HEK293T (cell line): Measurements from ENCODE around the gene KCNJ10.

Source experiments
- CTCF ChIA-PET: fragments of 350-600 bp; formaldehyde crosslinking; extraction: SDS; loops from one replicate; lab custom pipeline; 2021; ENCODE audit warnings: antibody characterized with exemption, inconsistent platforms; lab: Yijun Ruan, JAX
- POLR2A ChIA-PET: fragments of 350-600 bp; formaldehyde crosslinking; extraction: SDS; loops from one replicate; lab custom pipeline; 2020; ENCODE audit warnings: antibody characterized with exemption, inconsistent platforms; lab: Yijun Ruan, JAX
- DNase-seq: peaks from one replicate; pipeline ENCODE4 v3.0.0; 2012; ENCODE audit warnings: mixed read lengths; ENCODE audit errors: extremely low spot score
- ARNT ChIP-seq: fragments of 450-650 bp; IDR thresholded peaks from 2 replicates; pipeline ENCODE4 v1.6.1; 2017; ENCODE audit warnings: mild to moderate bottlenecking
- BHLHE40 ChIP-seq: fragments of 450-650 bp; IDR thresholded peaks from 2 replicates; pipeline ENCODE4 v1.6.1; 2016; ENCODE audit warnings: mild to moderate bottlenecking, moderate library complexity, borderline replicate concordance
- CTBP1 ChIP-seq: fragments of 450-650 bp; IDR thresholded peaks from 2 replicates; pipeline ENCODE4 v1.6.1; 2016; ENCODE audit warnings: borderline replicate concordance
- ELF4 ChIP-seq: fragments of 450-650 bp; IDR thresholded peaks from 2 replicates; pipeline ENCODE4 v1.6.1; 2017; ENCODE audit warnings: antibody characterized with exemption
- FOXA1 ChIP-seq: fragments of 450-650 bp; IDR thresholded peaks from 2 replicates; pipeline ENCODE4 v1.6.1; 2016; ENCODE audit warnings: mild to moderate bottlenecking
- FOXK2 ChIP-seq: fragments of 450-650 bp; IDR thresholded peaks from 2 replicates; pipeline ENCODE4 v1.6.1; 2016; ENCODE audit warnings: mild to moderate bottlenecking
- FOXM1 ChIP-seq: fragments of 450-650 bp; IDR thresholded peaks from 2 replicates; pipeline ENCODE4 v1.6.1; 2017; ENCODE audit warnings: mild to moderate bottlenecking, borderline replicate concordance
- HDGF ChIP-seq: fragments of 450-650 bp; IDR thresholded peaks from 2 replicates; pipeline ENCODE4 v1.6.1; 2017; ENCODE audit warnings: antibody characterized with exemption, borderline replicate concordance
- L3MBTL2 ChIP-seq: fragments of 450-650 bp; conservative IDR thresholded peaks from 2 replicates; pipeline ENCODE4 v1.6.1; 2016; ENCODE audit warnings: mild to moderate bottlenecking
- LEF1 ChIP-seq: fragments of 450-650 bp; IDR thresholded peaks from 2 replicates; pipeline ENCODE4 v1.6.1; 2017; ENCODE audit warnings: mild to moderate bottlenecking, borderline replicate concordance
- NFRKB ChIP-seq: fragments of 450-650 bp; IDR thresholded peaks from 2 replicates; pipeline ENCODE4 v1.6.1; 2016; ENCODE audit warnings: mild to moderate bottlenecking, moderate library complexity
- SP1 ChIP-seq: fragments of 450-650 bp; IDR thresholded peaks from 2 replicates; pipeline ENCODE4 v1.6.1; 2017
- SUZ12 ChIP-seq: fragments of 450-650 bp; IDR thresholded peaks from 2 replicates; pipeline ENCODE4 v1.6.1; 2016; ENCODE audit warnings: mild to moderate bottlenecking
- TARDBP ChIP-seq: fragments of 450-650 bp; IDR thresholded peaks from 2 replicates; pipeline ENCODE4 v1.6.1; 2016
- ZNF384 ChIP-seq: fragments of 450-650 bp; IDR thresholded peaks from 2 replicates; pipeline ENCODE4 v1.6.1; 2016
- TF ChIP-seq, protein P1 (sequence below): fragments of 450-650 bp; IDR thresholded peaks from 2 replicates; pipeline ENCODE4 v1.6.1; 2016

KCNJ10 gene

DNA sequence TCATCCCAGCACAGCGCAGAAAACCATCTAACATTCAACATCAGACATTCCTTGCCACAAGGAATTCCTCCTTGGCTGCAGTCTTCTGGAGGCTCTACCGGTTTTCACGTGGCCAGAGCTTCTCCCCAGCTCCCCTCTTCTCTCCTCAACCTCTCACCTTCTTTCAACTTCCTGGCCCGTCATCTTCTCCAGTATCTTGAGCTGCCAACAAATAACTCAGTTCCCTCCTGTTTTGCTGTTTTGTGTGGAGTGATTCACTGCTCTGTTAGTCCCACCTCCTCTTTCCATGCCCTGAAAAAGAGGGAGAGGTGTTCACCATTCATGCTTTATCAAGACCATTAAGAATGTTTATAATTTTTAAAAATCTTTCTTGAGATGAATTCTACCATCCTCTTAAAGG is 70.8 kb downstream of the KCNJ10 start:
- POLR2A ChIA-PET = no interaction called here
- CTCF ChIA-PET = no interaction called here
- no peak for TF ChIP-seq SUZ12
- TF ChIP-seq LEF1 = no peak
- no peak for TF ChIP-seq FOXK2
- TF ChIP-seq FOXM1 = no peak
- TF ChIP-seq HDGF = no peak
- TF ChIP-seq CTBP1 = no peak
- DNase-seq = no peak

DNA sequence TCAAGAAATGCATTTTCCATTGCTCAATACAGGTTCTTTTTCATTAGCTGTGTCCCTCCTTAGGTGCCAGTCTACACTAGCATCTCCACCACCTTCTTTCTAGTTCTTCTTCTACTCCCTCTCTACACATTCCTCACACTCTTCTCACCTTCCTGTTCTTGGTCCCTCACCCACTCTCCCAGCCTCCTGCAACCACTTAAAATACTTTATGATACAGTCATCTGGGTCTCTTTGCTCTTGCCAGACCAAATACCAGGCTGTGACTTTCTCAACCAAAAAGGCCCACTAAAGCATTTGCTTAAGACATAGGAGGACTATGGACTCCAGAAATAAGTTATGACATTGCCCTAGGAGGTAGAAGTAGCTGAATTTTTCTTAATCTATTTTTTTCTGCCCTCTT is 73.3 kb downstream of the KCNJ10 start:
- ChIA-PET POLR2A (no interaction called here), CTCF (interaction anchor here (1.0 kb wide), 1 partner anchor 11 kb away, joined by 3 read pairs; no protein-coding TSS in a partner anchor)
- TF ChIP-seq BHLHE40 (no peak), L3MBTL2 (no peak), NFRKB (no peak), ZNF384 (no peak), ELF4 (no peak), FOXA1 (no peak), LEF1 (no peak), CTBP1 (no peak), FOXM1 (no peak), HDGF (no peak), ARNT (no peak), SUZ12 (no peak), FOXK2 (no peak), TARDBP (no peak)
- TF ChIP-seq, protein P1, sequence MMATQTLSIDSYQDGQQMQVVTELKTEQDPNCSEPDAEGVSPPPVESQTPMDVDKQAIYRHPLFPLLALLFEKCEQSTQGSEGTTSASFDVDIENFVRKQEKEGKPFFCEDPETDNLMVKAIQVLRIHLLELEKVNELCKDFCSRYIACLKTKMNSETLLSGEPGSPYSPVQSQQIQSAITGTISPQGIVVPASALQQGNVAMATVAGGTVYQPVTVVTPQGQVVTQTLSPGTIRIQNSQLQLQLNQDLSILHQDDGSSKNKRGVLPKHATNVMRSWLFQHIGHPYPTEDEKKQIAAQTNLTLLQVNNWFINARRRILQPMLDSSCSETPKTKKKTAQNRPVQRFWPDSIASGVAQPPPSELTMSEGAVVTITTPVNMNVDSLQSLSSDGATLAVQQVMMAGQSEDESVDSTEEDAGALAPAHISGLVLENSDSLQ = no peak
- no peak for DNase-seq

DNA sequence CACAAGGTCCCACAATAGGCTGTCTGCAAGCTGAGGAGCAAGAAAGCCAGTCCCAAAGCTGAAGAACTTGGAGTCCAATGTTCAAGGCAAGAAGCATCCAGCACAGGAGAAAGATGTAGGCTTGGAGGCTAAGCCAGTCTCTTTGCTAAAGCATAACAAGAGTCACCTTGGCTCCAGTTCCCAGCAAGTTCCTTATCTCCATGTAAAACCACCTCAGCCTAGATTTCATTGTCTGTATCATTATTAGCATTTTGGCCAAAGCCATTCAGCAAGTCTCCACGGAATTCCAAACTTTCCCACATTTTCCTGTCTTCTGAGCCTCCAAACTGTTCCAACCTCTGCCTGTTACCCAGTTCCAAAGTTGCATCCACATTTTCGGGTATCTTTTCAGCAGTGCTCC is 75.1 kb downstream of the KCNJ10 start:
- TF ChIP-seq ELF4 = no peak
- no peak for TF ChIP-seq NFRKB
- TF ChIP-seq TARDBP = no peak
- TF ChIP-seq FOXM1 = no peak
- TF ChIP-seq HDGF = no peak
- TF ChIP-seq BHLHE40 = no peak
- TF ChIP-seq L3MBTL2 = no peak
- TF ChIP-seq, protein P1 = no peak
- TF ChIP-seq ARNT = no peak
- ChIA-PET POLR2A (no interaction called here), CTCF (no interaction called here)
- DNase-seq = no peak

DNA sequence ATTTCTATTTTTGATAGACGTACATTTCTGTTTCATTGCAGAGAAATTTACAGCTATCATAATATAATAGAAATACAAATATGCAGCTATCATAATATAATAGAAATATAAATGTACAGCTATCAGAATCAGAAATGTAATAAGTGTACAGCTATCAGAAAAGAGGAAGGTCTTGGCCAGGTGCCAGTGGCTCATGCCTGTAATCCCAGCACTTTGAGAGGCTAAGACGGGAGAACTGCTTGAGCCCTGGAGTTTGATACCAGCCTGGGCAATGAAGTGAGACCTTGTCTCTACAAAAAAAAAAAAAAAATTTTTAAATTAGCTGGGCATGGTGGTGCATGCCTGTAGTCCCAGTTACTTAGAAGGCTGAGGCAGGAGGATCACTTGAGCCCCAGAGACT is 76.0 kb downstream of the KCNJ10 start:
- DNase-seq = no peak
- POLR2A ChIA-PET = no interaction called here
- TF ChIP-seq TARDBP (no peak), SUZ12 (no peak), ZNF384 (no peak), NFRKB (no peak), LEF1 (no peak), FOXA1 (no peak), FOXK2 (no peak), ELF4 (no peak), HDGF (no peak), ARNT (no peak), SP1 (no peak)
- TF ChIP-seq, protein P1 = no peak
- CTCF ChIA-PET = no interaction called here

DNA sequence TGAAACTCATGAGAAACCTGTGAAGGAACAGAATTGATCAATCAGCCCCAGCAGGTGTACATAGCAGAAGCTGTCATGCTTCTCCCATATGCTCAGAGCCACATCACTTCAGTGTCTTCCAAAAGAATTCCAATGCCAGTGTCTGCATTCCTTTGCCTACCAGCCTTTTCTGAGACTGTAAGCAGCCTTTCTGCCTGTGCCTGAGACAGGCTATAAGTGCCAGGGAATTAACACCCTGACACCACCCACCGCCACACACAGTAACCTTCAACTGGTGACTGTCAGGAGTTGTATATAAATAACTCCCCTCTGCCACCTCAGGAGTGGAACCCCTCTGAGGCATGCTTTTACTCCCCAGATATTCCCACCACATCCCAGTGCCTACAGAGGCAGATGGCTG is 77.8 kb downstream of the KCNJ10 start:
- CTCF ChIA-PET = interaction anchor here (0.9 kb wide), 1 partner anchor 14 kb away, joined by 5 read pairs; no protein-coding TSS in a partner anchor
- POLR2A ChIA-PET = no interaction called here
- no peak for DNase-seq

DNA sequence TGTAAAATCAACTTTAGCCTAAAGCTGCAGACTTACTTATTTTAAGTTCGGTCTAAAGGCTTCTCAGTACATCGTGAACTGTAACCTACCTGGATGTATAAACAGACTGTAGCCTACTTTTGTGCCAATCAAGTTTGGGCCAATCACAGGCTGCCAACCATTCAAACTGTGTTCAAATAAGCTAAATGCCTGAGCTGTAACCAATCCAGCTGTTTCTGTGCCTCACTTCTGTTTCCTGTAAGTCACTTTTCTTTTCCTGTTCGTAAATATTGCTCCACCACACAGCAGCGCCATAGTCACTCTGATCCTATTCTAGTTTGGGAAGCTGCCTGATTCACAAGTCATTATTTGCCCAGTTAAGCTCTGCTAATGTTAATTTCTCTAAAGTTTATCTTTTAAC is 78.4 kb downstream of the KCNJ10 start:
- TF ChIP-seq BHLHE40 (no peak), SP1 (no peak), SUZ12 (no peak), ELF4 (no peak), ARNT (no peak), CTBP1 (no peak), NFRKB (no peak), ZNF384 (no peak), TARDBP (no peak), FOXK2 (no peak), FOXA1 (no peak), FOXM1 (no peak), L3MBTL2 (no peak), HDGF (no peak), LEF1 (no peak)
- TF ChIP-seq, protein P1 = no peak
- ChIA-PET CTCF (interaction anchor here (0.9 kb wide), 1 partner anchor 15 kb away, joined by 5 read pairs; no protein-coding TSS in a partner anchor), POLR2A (no interaction called here)
- DNase-seq = no peak

More for the DNA sequence above, 77.8 kb downstream of the KCNJ10 start:
- no peak for TF ChIP-seq FOXK2
